HTERT RPE-1 (cell line): Measurements from ENCODE around the gene PHYKPL.
"Not testable (repeated sequence)": the region's sequence is repeated elsewhere in the genome, so short reads cannot be mapped to it uniquely, and the experiment has no call there.

Experiments used
- in situ Hi-C: fragments of 300-500 bp; cut with MboI; formaldehyde crosslinking; loops from 4 replicates; pipeline ENCODE4 v1.14.3; 2020; ENCODE audit warnings: low sequenced_read_pairs

The PHYKPL gene

DNA sequence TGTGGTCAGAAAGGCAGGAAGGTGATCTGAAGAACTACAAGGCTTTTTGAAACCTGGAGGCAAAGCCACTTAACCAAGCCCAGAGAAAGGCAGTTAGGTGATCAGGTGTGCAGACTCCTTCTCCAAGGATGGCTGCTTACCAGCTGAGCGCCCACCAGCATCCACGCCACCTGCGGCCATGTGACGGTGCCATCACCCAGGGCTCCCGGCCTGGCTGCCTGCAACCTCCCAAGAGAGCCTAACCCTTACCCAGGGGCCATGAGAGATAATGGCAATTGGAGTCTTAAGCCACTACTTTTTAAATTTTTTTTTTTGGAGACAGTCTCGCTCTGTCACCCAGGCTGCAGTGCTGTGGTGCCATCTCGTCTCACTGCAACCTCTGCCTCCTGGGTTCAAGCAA, 33.1 kb upstream of the PHYKPL start:
- in situ Hi-C loops, result no loop called here

GRCh38 chr5:178264044-178264443, 31.4 kb upstream of the PHYKPL start:
- in situ Hi-C loops, result no loop called here

DNA sequence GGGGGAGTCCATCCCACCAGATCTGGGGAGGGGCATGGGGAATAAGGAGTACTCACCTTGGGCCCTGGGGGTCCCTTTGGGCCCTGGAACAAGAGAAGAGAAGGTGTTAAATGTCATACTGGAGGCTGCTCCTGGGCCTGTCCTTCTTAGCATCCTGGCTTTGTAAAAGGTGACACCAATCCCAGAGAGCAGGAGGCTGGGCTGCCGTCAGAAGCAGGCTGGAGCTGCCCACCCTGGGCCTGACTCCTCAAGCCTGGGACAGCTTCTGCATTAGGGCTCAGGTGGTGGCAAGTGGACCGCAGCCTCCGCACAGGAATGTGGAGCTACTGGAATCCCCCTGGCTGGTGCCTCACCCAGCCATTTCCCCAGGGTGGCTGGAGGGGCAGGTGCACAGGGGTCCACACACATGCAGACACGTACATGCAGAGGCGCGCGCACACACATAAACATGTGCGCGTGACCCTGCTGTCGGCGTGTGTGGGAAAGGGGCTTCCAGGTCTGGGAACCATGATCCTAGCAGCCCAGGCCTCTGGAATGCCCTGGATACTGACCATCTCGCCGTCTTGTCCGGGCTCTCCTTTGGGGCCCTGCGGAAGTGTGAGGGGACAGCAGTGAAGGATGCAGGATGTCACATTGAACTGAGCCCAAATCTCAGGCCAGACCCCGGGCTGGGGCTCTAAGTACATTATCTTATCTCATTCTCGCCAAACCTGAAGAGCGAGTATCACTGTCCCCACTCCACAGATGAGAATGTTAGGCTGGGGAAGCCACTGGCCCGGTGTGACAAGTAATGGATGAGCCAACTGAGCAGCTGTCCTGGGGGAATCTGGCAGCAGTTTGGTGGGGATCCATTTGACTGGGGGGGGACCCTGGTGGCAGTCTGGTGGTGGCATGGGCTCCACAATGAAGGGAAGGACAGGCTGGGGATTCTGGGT, 29.3 kb upstream of the PHYKPL start:
- in situ Hi-C loops, result no loop called here

- in situ Hi-C loops, result no loop called here
Observed at GRCh38 chr5:178259623-178260536, 27.3 kb upstream of the PHYKPL start.

DNA sequence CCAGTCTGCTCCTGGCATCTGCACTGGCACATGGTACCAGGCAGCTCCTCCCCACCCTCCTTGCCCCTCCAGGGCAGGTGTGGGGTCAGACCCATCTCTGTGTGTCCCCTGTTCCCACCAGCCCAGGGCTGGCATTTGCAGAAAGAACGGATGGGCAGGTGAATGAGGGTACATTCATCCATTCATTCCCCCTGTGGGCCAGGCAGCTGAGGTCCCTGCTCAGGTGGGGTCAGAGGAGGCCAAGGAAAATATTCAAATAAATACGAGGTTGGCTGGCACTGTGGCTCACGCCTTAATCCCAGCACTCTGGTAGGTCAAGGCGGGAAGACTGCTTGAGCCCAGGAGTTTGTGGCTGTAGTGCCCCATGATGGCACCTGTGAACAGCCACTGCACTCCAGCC, 25.0 kb upstream of the PHYKPL start:
- in situ Hi-C loops, result no loop called here

GRCh38 chr5:178256746-178257145, 24.1 kb upstream of the PHYKPL start:
- in situ Hi-C loops, result no loop called here

DNA sequence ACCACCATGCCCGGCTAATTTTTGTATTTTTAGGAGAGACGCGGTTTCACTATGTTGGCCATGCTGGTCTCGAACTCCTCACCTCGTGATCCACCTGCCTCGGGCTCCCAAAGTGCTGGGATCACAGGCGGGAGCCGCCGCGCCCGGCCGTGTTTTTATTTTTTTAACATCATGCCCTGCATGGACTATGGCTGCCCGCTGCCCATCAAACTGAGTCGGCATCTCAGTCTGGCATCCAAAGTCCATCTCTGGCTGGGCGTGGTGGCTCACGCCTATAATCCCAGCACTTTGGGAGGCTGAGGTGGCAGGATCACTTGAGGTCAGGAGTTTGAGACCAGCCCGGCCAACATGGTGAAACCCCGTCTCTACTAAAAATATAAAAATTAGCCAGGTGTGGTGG, 21.0 kb upstream of the PHYKPL start:
- in situ Hi-C loops, result not testable (repeated sequence)

- in situ Hi-C loops, result no loop called here
Observed at GRCh38 chr5:178252258-178252657, 19.7 kb upstream of the PHYKPL start.

DNA sequence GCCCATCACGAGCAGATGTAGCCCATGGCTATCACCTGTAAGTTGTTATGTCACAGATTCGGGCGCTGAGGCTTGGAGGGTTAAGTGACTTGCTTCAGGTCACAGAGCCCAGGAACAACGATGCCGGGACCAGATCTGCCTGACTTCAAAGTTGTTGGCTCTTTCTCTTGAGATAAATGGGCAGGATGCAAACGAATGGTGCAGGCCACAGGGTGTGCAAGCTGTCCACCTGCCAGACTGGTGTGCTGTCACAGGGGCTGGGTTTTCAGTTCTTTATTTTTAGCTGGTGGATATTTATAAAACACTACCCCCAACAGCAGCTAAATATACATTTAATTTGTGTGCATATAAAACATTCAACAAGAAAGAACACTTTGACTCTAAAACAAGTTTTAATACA, 17.7 kb upstream of the PHYKPL start:
- in situ Hi-C loops, result no loop called here

- in situ Hi-C loops, result no loop called here
Observed at GRCh38 chr5:178249191-178249989, 16.8 kb upstream of the PHYKPL start.

DNA sequence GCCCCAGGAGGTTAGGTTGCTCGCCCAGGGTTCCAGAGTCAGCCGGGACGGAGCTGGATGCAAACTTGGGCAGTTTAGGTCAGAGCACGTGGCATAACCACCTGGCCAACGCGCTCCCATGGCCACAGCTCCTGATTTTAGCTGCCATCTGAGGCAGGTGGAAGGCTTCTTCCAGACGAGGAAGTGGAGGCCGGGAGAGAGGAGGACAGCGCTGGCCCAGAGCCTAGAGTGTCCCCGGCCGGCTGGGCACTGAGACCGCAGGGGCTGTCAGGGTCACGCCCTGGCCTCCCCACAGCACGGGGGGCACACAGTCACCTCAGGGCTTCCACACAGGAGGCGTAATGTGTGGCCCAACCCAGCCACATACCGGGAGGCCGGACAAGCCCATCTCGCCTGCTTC, 16.1 kb upstream of the PHYKPL start:
- in situ Hi-C loops, result no loop called here

GRCh38 chr5:178247481-178248456, 15.2 kb upstream of the PHYKPL start:
- in situ Hi-C loops, result no loop called here

DNA sequence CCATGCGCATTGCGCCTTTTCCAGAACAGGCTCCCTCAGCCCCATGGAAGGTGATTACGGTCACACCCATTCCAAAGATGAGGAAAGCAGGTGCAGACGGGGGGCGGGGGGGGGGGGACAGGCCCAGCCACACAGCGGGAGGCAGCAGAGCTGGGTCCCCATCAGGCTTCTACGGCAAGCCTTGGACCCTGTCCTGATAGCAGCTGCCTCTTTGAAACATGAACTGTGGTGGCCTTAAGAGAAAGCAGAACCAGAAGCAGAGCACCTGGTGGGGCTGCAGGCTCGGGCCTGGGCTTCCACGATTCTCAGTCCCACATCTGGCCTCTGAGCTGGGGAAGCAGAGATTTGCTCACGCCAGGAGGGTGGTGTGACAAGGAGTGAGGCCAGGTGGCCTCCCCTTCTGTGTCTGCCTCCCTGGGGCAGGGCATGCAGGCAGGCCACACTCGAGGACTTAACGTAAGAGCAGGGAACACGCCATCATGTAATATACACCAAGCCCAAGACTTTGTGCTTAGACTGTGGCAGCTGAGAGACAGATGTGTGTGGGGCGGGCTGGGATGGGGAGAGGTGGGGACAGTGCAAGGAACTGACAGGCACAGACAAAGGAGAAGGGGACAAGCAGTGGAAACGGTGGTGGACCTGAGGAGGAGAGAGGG, 14.2 kb upstream of the PHYKPL start:
- in situ Hi-C loops, result no loop called here

DNA sequence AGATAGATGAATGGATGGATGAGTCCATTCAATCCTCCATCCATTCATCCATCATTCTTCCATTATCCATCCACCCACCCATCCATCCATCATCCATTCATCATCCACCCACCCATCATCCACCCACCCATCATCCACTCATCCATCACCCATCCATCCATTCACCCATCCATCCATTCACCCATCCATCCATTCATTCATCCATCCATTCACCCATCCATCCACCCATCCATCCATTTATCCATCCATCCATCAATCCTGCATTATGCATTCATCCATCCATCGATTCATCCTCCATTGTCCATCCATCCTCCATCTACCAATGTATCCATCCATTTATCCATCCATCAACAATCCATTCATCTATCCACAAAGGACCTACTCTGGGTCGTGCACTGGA, 12.8 kb upstream of the PHYKPL start:
- in situ Hi-C loops, result no loop called here

- in situ Hi-C loops, result no loop called here
Observed at GRCh38 chr5:178244576-178244975, 12.0 kb upstream of the PHYKPL start.

DNA sequence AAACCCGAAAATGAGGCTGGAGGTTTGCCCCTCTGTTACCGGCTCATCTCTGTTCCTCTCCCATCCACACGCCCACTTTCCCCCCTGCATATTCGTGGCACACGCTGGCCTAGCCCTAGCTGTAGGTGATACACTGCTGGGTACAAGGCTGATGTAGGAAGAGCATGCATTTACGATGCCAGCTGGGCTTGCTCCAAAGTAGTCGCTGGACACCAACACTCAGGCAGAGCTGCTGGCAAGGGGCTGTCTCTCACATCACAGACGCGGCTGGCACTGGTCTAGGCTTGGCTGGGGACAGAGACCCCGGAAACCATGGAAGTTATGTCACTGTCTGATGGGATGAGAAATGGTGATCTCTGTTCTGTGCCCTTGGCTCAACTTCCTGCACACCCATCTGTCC, 9.8 kb upstream of the PHYKPL start:
- in situ Hi-C loops, result no loop called here

DNA sequence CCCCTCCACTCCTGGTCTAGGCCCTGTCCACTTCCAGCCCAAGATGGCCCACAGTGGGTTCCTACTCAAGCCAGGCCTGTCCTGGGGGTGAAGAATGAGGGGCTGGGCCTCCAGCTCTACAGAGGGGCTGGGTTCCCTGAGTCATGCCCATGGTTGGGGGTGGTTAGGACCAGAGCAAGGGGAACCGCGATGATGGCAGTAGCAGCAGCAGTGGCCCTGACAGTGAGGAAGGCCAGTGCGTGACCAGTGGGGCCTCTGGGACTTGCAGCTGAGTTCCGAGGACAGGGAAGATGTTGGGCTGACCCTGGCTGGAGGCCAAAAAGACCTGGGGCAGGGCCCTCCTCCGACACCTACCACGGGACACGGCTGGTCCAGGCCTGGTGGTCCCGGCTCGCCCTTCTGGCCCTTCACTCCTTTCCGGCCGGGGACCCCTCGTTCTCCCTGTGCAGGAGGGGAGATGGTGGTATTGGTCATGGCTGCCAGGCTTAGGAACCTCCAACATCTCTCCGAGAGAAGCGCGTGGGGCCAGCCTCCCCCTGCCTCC, 9.2 kb upstream of the PHYKPL start:
- in situ Hi-C loops, result no loop called here

- in situ Hi-C loops, result no loop called here
Observed at GRCh38 chr5:178241231-178241663, 8.6 kb upstream of the PHYKPL start.

GRCh38 chr5:178240766-178241165, 8.2 kb upstream of the PHYKPL start:
- in situ Hi-C loops, result no loop called here
